ENCODE results near the gene PMVK. TPM values are rescaled to one million over a fixed set of nuclear protein-coding genes. Genes with fewer than 3 reads are reported as not detected.
A peak's percentile ranks its signal among the peaks of the same experiment; 100 is the strongest.

The PMVK gene
- total RNA-seq, 1 experiment from 2014 or later = 27.1 TPM

GRCh38 chr1:154938604-154939399 lies 2.3 kb upstream of the PMVK start:
- BruUV-seq (replicated peaks) = no TSS peak
- no peaks in the 10 kb centered on the region for H3K36me3 ChIP-seq (ENCODE audit: low read depth)
- peak overlapping the region; percentile 82; the same call in 1 of the 2 replicates for H3K4me2 ChIP-seq
- intact Hi-C loops (cut with micrococcal nuclease; ENCODE audit: unreplicated experiment) = loop anchor here (1.0 to 5.0 kb wide), 2 partner anchors 17 to 312 kb away; partner anchors contain the start of gene PBXIP1
- ChIA-PET POLR2A (ENCODE audit: unreplicated experiment) (interaction anchor here (0.6 kb wide), 1 partner anchor 384 kb away, joined by 3 read pairs; no protein-coding TSS in a partner anchor), CTCF (interaction anchor here (0.6 to 0.7 kb wide), 4 partner anchors 43 to 527 kb away, joined by 3 to 6 read pairs (median 4); no protein-coding TSS in a partner anchor)
- H3F3A ChIP-seq (ENCODE audit: insufficient read depth, low read depth) = peaks cover 18% of the 10 kb centered on the region; the same call in 1 of the 2 replicates
- TF ChIP-seq CTCF (conservative IDR thresholded peaks at IDR 0.05) (no peak), EZH2 (IDR thresholded peaks at IDR 0.05; ENCODE audit: low read depth) (no peak)
- no peaks in the 10 kb centered on the region for H3K9me3 ChIP-seq (ENCODE audit: insufficient read depth, low read depth)
- peaks cover 5% of the 10 kb centered on the region; the same call in 1 of the 2 replicates for H3K79me2 ChIP-seq (ENCODE audit: low read depth)
- no peak overlapping the region for H2AFZ ChIP-seq
- peak; percentile 50 to 86 for DNase-seq
- H3K9me2 ChIP-seq (ENCODE audit: insufficient read depth) = no peaks in the 10 kb centered on the region
- H3K27ac ChIP-seq = no peak overlapping the region
- peaks cover 46% of the 10 kb centered on the region for H3K4me1 ChIP-seq (replicated peaks; ENCODE audit: insufficient read depth)
- no peaks in the 10 kb centered on the region for H3K27me3 ChIP-seq (ENCODE audit: insufficient read depth, low read depth)
- no peaks in the 10 kb centered on the region for H4K20me1 ChIP-seq (ENCODE audit: insufficient read depth)
- H3K4me3 ChIP-seq = no peak overlapping the region

- H3F3A ChIP-seq (ENCODE audit: insufficient read depth, low read depth) = peaks cover 19% of the 10 kb centered on the region; the same call in 1 of the 2 replicates
- POLR2A ChIA-PET (ENCODE audit: unreplicated experiment) = interaction anchor here (0.6 kb wide), 1 partner anchor 18 kb away, joined by 4 read pairs; no protein-coding TSS in a partner anchor
- no peak for DNase-seq
- CTCF ChIA-PET = interaction anchor here (0.6 kb wide), 1 partner anchor 122 kb away, joined by 3 read pairs; no protein-coding TSS in a partner anchor
- no TSS peak for BruUV-seq (replicated peaks)
- intact Hi-C loops (cut with micrococcal nuclease; ENCODE audit: unreplicated experiment) = loop anchor here (1.0 to 5.0 kb wide), 5 partner anchors 34 to 379 kb away; partner anchors contain the start of gene UBE2Q1
- H3K27ac ChIP-seq = peak overlapping the region; percentile 93
- H3K9me2 ChIP-seq (ENCODE audit: insufficient read depth) = no peaks in the 10 kb centered on the region
- no peaks in the 10 kb centered on the region for H3K36me3 ChIP-seq (ENCODE audit: low read depth)
- no peaks in the 10 kb centered on the region for H4K20me1 ChIP-seq (ENCODE audit: insufficient read depth)
- no peaks in the 10 kb centered on the region for H3K27me3 ChIP-seq (ENCODE audit: insufficient read depth, low read depth)
- peaks cover 5% of the 10 kb centered on the region; the same call in 1 of the 2 replicates for H3K79me2 ChIP-seq (ENCODE audit: low read depth)
- TF ChIP-seq CTCF (conservative IDR thresholded peaks at IDR 0.05) (no peak), EZH2 (IDR thresholded peaks at IDR 0.05; ENCODE audit: low read depth) (no peak)
- H3K4me1 ChIP-seq (replicated peaks; ENCODE audit: insufficient read depth) = peaks cover 46% of the 10 kb centered on the region
- H3K9me3 ChIP-seq (ENCODE audit: insufficient read depth, low read depth) = no peaks in the 10 kb centered on the region
- peak overlapping the region; percentile 82 for H3K4me2 ChIP-seq
- H2AFZ ChIP-seq = peak overlapping the region; percentile 95
- peak overlapping the region; percentile 62 for H3K4me3 ChIP-seq
Measured at GRCh38 chr1:154937988-154938386, 1.5 kb upstream of the PMVK start.

- intact Hi-C loops (cut with micrococcal nuclease; ENCODE audit: unreplicated experiment) = loop anchor here (1.0 to 5.0 kb wide), 5 partner anchors 35 to 379 kb away; partner anchors contain the start of gene UBE2Q1
- Histone ChIP-seq H3K9me3 (ENCODE audit: insufficient read depth, low read depth) (no peaks in the 10 kb centered on the region), H3K4me3 (peak overlapping the region; percentile 62), H3K9me2 (ENCODE audit: insufficient read depth) (no peaks in the 10 kb centered on the region), H3K27me3 (ENCODE audit: insufficient read depth, low read depth) (no peaks in the 10 kb centered on the region), H3K79me2 (ENCODE audit: low read depth) (peaks cover 5% of the 10 kb centered on the region; the same call in 1 of the 2 replicates), H3K27ac (peak overlapping the region; percentile 93), H3K36me3 (ENCODE audit: low read depth) (no peaks in the 10 kb centered on the region), H3K4me2 (peak overlapping the region; percentile 82), H3F3A (ENCODE audit: insufficient read depth, low read depth) (peaks cover 26% of the 10 kb centered on the region; the same call in 1 of the 2 replicates), H3K4me1 (replicated peaks; ENCODE audit: insufficient read depth) (peaks cover 50% of the 10 kb centered on the region), H2AFZ (peak overlapping the region; percentile 95), H4K20me1 (ENCODE audit: insufficient read depth) (no peaks in the 10 kb centered on the region)
- DNase-seq = peak; percentile 87
- TF ChIP-seq EZH2 (IDR thresholded peaks at IDR 0.05; ENCODE audit: low read depth) (no peak), CTCF (conservative IDR thresholded peaks at IDR 0.05) (peak; percentile 26; the same call in 1 of the 2 replicates)
- POLR2A ChIA-PET (ENCODE audit: unreplicated experiment) = interaction anchor here (0.6 to 0.7 kb wide), 3 partner anchors 19 to 147 kb away, joined by 4 to 7 read pairs (median 5); partner anchors contain the start of gene SHC1
- CTCF ChIA-PET = no interaction called here
- BruUV-seq (replicated peaks) = TSS peak; percentile 98
Measured at GRCh38 chr1:154937085-154937987, 817 bp upstream of the PMVK start.

All from PC-9 (cell line).